H1 (cell line): ENCODE results near the gene RGS9BP. TPM values are rescaled to one million over a fixed set of nuclear protein-coding genes. Genes with fewer than 3 reads are reported as not detected.

Source experiments
- CTCF ChIA-PET: fragments of 300-600 bp; sonication (Branson Sonifier 250); formaldehyde crosslinking; loops from one replicate; lab custom pipeline; 2021; ENCODE audit not compliant: partially characterized antibody; lab: Charles Lee
- POLR2A ChIA-PET: fragments of 300-600 bp; sonication (Branson Sonifier 250); formaldehyde crosslinking; loops from one replicate; lab custom pipeline; 2021; ENCODE audit warnings: inconsistent platforms; ENCODE audit not compliant: partially characterized antibody; lab: Charles Lee
- DNase-seq, 2 experiments: peaks; one replicate each; pipeline versions ENCODE4 v3.0.0 to v3.0.0-alpha.2; 2010 to 2022; ENCODE audit warnings: low spot score in 2 of 2, low read depth in 1 of 2, mixed read lengths in 1 of 2
- FAIRE-seq: peaks from 2 replicates; lab custom pipeline; 2011; peaks lifted over from hg19 to GRCh38; lab: Jason Lieb, UNC
- H2AFZ ChIP-seq: 2 replicates; pipeline ENCODE4 v1.8.1; 2012; ENCODE audit warnings: low read length, inconsistent platforms
- H2AK5ac ChIP-seq: 2 replicates; pipeline ENCODE4 v1.6.1; 2013; ENCODE audit warnings: low read depth, low read length
- H2BK120ac ChIP-seq: replicated peaks from 2 replicates; pipeline ENCODE3; 2013; ENCODE audit warnings: low read depth, low read length, inconsistent platforms
- H2BK12ac ChIP-seq: 2 replicates; pipeline ENCODE4 v1.6.1; 2013; ENCODE audit warnings: low read depth, low read length
- H2BK15ac ChIP-seq: 2 replicates; pipeline ENCODE4 v1.6.1; 2013; ENCODE audit warnings: low read length
- H2BK20ac ChIP-seq: 2 replicates; pipeline ENCODE4 v1.6.1; 2013; ENCODE audit warnings: low read length
- H2BK5ac ChIP-seq: 2 replicates; pipeline ENCODE4 v1.6.1; 2013; ENCODE audit warnings: low read depth, low read length
- H3K14ac ChIP-seq: 2 replicates; pipeline ENCODE4 v1.6.1; 2013; ENCODE audit warnings: inconsistent platforms; ENCODE audit not compliant: insufficient read length
- H3K18ac ChIP-seq: 2 replicates; pipeline ENCODE4 v1.6.1; 2013; ENCODE audit warnings: low read length; ENCODE audit errors: extremely low read depth
- H3K23ac ChIP-seq: 2 replicates; pipeline ENCODE4 v1.6.1; 2013; ENCODE audit warnings: inconsistent platforms; ENCODE audit not compliant: insufficient read length
- H3K23me2 ChIP-seq: 2 replicates; pipeline ENCODE4 v1.6.1; 2013; ENCODE audit warnings: low read depth, low read length
- H3K27ac ChIP-seq: 2 replicates; pipeline ENCODE4 v1.6.1; 2011; ENCODE audit warnings: low read depth, low read length, inconsistent platforms
- H3K27me3 ChIP-seq, 4 experiments: replicated peaks in 1 of 4; 1 replicate in 1 of 4; 2 replicates in 3 of 4; pipeline versions ENCODE4 v1.6.1 to v1.8.1; 2011 to 2013; ENCODE audit warnings: low read length in 3 of 4, mild to moderate bottlenecking in 3 of 4, inconsistent platforms in 2 of 4, mixed read lengths in 2 of 4, moderate library complexity in 1 of 4; ENCODE audit not compliant: control insufficient read depth in 3 of 4, insufficient read depth in 3 of 4; ENCODE audit errors: extremely low read depth in 1 of 4
- H3K36me3 ChIP-seq, 4 experiments: 2 replicates each; pipeline versions ENCODE4 v1.6.1 to v1.8.1; 2011 to 2013; ENCODE audit warnings: mild to moderate bottlenecking in 4 of 4, low read length in 3 of 4, moderate library complexity in 2 of 4, control low read depth in 1 of 4, inconsistent platforms in 1 of 4; ENCODE audit not compliant: insufficient read depth in 4 of 4, control insufficient read depth in 2 of 4
- H3K4ac ChIP-seq: replicated peaks from 2 replicates; pipeline ENCODE3; 2013; ENCODE audit warnings: low read length, low read depth, mixed read lengths, inconsistent platforms; ENCODE audit not compliant: insufficient read length
- H3K4me1 ChIP-seq, 4 experiments: replicated peaks in 1 of 4; 1 replicate in 1 of 4; 2 replicates in 3 of 4; pipeline versions ENCODE4 v1.6.1 to v1.8.1; 2011 to 2013; ENCODE audit warnings: low read length in 3 of 4, inconsistent platforms in 2 of 4, mixed read lengths in 1 of 4; ENCODE audit not compliant: insufficient read depth in 4 of 4, control insufficient read depth in 3 of 4
- H3K4me2 ChIP-seq, 2 experiments: 2 replicates each; pipeline versions ENCODE4 v1.6.1 to v1.8.1; 2011 to 2013; ENCODE audit warnings: low read depth in 2 of 2, low read length in 2 of 2, control low read depth in 1 of 2, inconsistent platforms in 1 of 2, mild to moderate bottlenecking in 1 of 2; ENCODE audit not compliant: insufficient read depth in 1 of 2
- H3K4me3 ChIP-seq, 4 experiments: fragments of 200-600, 300-600 bp in 1 of 4; sonication (generic), shearing (Covaris generic), sonication (Bioruptor Twin) in 1 of 4; 2 replicates each; pipeline versions ENCODE4 v1.5.1 to v1.8.1; 2011 to 2016; ENCODE audit warnings: low read length in 4 of 4, low read depth in 3 of 4, control low read depth in 2 of 4, inconsistent platforms in 2 of 4, mild to moderate bottlenecking in 2 of 4, mixed read lengths in 1 of 4, moderate library complexity in 1 of 4; ENCODE audit not compliant: insufficient read depth in 2 of 4; ENCODE audit errors: extremely low read depth in 1 of 4
- H3K56ac ChIP-seq: replicated peaks from 2 replicates; pipeline ENCODE3; 2013; ENCODE audit warnings: low read depth, mild to moderate bottlenecking, mixed read lengths, low read length, inconsistent platforms; ENCODE audit not compliant: insufficient read length
- H3K79me1 ChIP-seq: 2 replicates; pipeline ENCODE4 v1.6.1; 2013; ENCODE audit warnings: low read depth, low read length, control low read depth
- H3K79me2 ChIP-seq, 2 experiments: 2 replicates each; pipeline versions ENCODE4 v1.6.1 to v1.8.1; 2012 to 2013; ENCODE audit warnings: low read length in 2 of 2, mild to moderate bottlenecking in 2 of 2, inconsistent platforms in 1 of 2; ENCODE audit not compliant: insufficient read depth in 2 of 2, control insufficient read depth in 1 of 2
- H3K9ac ChIP-seq, 4 experiments: replicated peaks in 1 of 4; 1 replicate in 1 of 4; 2 replicates in 3 of 4; pipeline versions ENCODE4 v1.6.1 to v1.8.1; 2011 to 2013; ENCODE audit warnings: low read depth in 3 of 4, low read length in 3 of 4, control low read depth in 2 of 4, mild to moderate bottlenecking in 2 of 4, moderate library complexity in 2 of 4, inconsistent platforms in 1 of 4; ENCODE audit errors: extremely low read depth in 1 of 4
- H3K9me3 ChIP-seq, 2 experiments: 2 replicates each; pipeline versions ENCODE4 v1.6.1 to v1.8.1; 2012 to 2013; ENCODE audit warnings: mild to moderate bottlenecking in 2 of 2, moderate library complexity in 2 of 2, control low read depth in 1 of 2, inconsistent platforms in 1 of 2, low read depth in 1 of 2, low read length in 1 of 2, mixed read lengths in 1 of 2; ENCODE audit not compliant: insufficient read depth in 2 of 2
- H4K20me1 ChIP-seq, 2 experiments: replicated peaks in 1 of 2; 2 replicates each; pipeline versions ENCODE3 to v1.8.1; 2011 to 2013; ENCODE audit warnings: inconsistent platforms in 2 of 2, low read length in 2 of 2, mild to moderate bottlenecking in 1 of 2; ENCODE audit not compliant: insufficient read depth in 2 of 2, control insufficient read depth in 1 of 2
- H4K5ac ChIP-seq: 2 replicates; pipeline ENCODE4 v1.6.1; 2013; ENCODE audit warnings: low read length, low read depth, mixed read lengths, inconsistent platforms; ENCODE audit not compliant: insufficient read length
- H4K8ac ChIP-seq: 2 replicates; pipeline ENCODE4 v1.8.0; 2013; ENCODE audit warnings: mild to moderate bottlenecking, moderate library complexity, low read length, inconsistent platforms; ENCODE audit not compliant: insufficient read depth; ENCODE audit errors: extremely low read depth
- H4K91ac ChIP-seq: replicated peaks from 2 replicates; pipeline ENCODE3; 2013; ENCODE audit warnings: low read length, mixed read lengths, inconsistent platforms; ENCODE audit not compliant: insufficient read length
- NRF1 ChIP-seq: IDR thresholded peaks from 2 replicates; pipeline ENCODE4 v1.6.1; 2011; ENCODE audit warnings: mild to moderate bottlenecking, low read depth, low read length, improper control_type of control experiment
- WGBS, 2 experiments: shearing (Covaris generic) in 1 of 2; methylation state at CpG; one replicate each; pipeline versions ENCODE4 v1.1.6 to v1.1.7; 2013 to 2015; ENCODE audit warnings: low lambda C conversion rate in 2 of 2, mixed read lengths in 2 of 2, inconsistent platforms in 1 of 2, low coverage in 1 of 2, missing lambda C conversion rate in 1 of 2; ENCODE audit not compliant: insufficient replicate concordance in 2 of 2, insufficient coverage in 1 of 2, insufficient read length in 1 of 2; ENCODE audit errors: extremely low coverage in 1 of 2, missing lambda C conversion rate in 1 of 2; 5-methylcytosine and 5-hydroxymethylcytosine counted together
- polyA plus RNA-seq, 7 experiments: library from polyadenylated mRNA; depleted of rRNA in 3 of 7; stranded (reverse) in 5 of 7; unstranded in 2 of 7; fragments of >200 nt in 5 of 7; fragments of 200-250 nt in 2 of 7; gene quantifications; 1 replicate in 5 of 7; 2 replicates in 1 of 7; 4 replicates in 1 of 7; pipeline versions ENCODE4 v1.2.1 to v1.2.3, GENCODE V29; 2011 to 2013; ENCODE audit warnings: missing spikeins in 2 of 7, mixed read lengths in 2 of 7
- total RNA-seq: library from RNA; stranded (reverse); fragmentation: NEBNext Ultra II Directional; extraction: Animal tissue kit (Norgen Biotek cat#: 25700); gene quantifications from 2 replicates; pipeline ENCODE4 v1.2.1, GENCODE V29; 2021

The RGS9BP gene
- total and polyA plus RNA-seq, 2 of the 8 experiments (the other 6 are each of a cell fraction or from before 2014, with no cell fraction given), result 0.11 to 0.26 TPM

- Histone ChIP-seq H3K4me1 (peaks cover 0 to 6% (median 3%) of the 10 kb centered on the region in 4 experiments; a peak in 3 of 7 replicates), H3K36me3 (peaks cover 0 to 11% (median 8%) of the 10 kb centered on the region in 4 experiments; a peak in 5 of 8 replicates), H2BK5ac (no peak overlapping the region), H4K5ac (no peak overlapping the region), H3K23ac (no peak overlapping the region), H2BK20ac (no peak overlapping the region), H3K18ac (no peak overlapping the region), H3K79me2 (no peaks in the 10 kb centered on the region; a peak in 1 of 4 replicates), H3K9ac (no peak overlapping the region), H3K27ac (no peak overlapping the region), H3K9me3 (no peaks in the 10 kb centered on the region), H3K14ac (no peak overlapping the region), H2BK15ac (no peak overlapping the region), H3K56ac (no peak overlapping the region), H2AK5ac (no peak overlapping the region), H3K27me3 (no peaks in the 10 kb centered on the region), H3K4me2 (no peak overlapping the region), H3K79me1 (no peaks in the 10 kb centered on the region), H2BK12ac (no peak overlapping the region), H3K23me2 (no peaks in the 10 kb centered on the region), H4K20me1 (peaks cover 0 to 3% of the 10 kb centered on the region in 2 experiments), H4K91ac (no peak overlapping the region), H4K8ac (no peak overlapping the region), H2AFZ (no peak overlapping the region), H3K4ac (no peak overlapping the region), H3K4me3 (no peak overlapping the region), H2BK120ac (no peak overlapping the region)
- TF ChIP-seq NRF1, result no peak
- DNase-seq (no peak), FAIRE-seq (no peak)
- POLR2A ChIA-PET, result interaction anchor here (0.7 to 1.1 kb wide), 2 partner anchors 20 to 22 kb away, joined by 3 to 5 read pairs; partner anchors contain the start of gene ANKRD27
- WGBS, 2 experiments, result 88% methylated on average over 12 of the region's 12 CpGs; no CpG with 5 or more reads in 1 of the 2 experiments
- CTCF ChIA-PET, result interaction anchor here (1.1 to 3.8 kb wide), 2 partner anchors 20 to 313 kb away, joined by 3 to 15 read pairs; no protein-coding TSS in a partner anchor
These were observed 22.6 kb upstream of the RGS9BP start for GRCh38 chr19:32652894-32653598.
